Non-pigmented ciliary epithelial cell (primary cell): ENCODE results near the gene CENPT.
A peak's percentile ranks its signal among the peaks of the same experiment; 100 is the strongest.
"Not testable (repeated sequence)": the region's sequence is repeated elsewhere in the genome, so short reads cannot be mapped to it uniquely, and the experiment has no call there.

Experiments
- DNase-seq: peaks from one replicate; pipeline ENCODE4 v3.0.0-alpha.2; 2010; ENCODE audit warnings: low read depth

The CENPT gene

GRCh38 chr16:67846063-67846319, 1.5 kb downstream of the CENPT start:
- DNase-seq: no peak

- DNase-seq: no peak
Measured at GRCh38 chr16:67845291-67846062, 2.0 kb downstream of the CENPT start.

GRCh38 chr16:67844497-67844896, 3.0 kb downstream of the CENPT start:
- no peak for DNase-seq

DNA sequence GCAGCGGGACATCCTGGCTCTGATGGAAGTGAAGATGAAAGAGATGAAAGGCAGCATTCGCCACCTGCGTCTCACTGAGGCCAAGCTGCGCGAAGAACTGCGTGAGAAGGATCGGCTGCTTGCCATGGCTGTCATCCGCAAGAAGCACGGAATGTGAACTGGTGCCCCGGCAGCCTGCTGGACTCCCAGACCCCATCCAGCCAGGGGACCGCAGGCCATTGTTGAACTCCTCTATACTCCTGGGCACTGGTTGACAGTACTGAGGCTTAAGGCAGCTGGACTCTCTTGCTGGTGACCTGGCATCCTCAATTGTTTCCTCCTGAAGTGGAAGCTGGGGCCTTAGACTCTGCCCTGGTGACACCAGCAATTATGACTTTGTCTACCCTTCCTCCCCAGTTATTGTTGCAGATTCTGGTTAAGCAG, 4.1 kb downstream of the CENPT start:
- no peak for DNase-seq

DNA sequence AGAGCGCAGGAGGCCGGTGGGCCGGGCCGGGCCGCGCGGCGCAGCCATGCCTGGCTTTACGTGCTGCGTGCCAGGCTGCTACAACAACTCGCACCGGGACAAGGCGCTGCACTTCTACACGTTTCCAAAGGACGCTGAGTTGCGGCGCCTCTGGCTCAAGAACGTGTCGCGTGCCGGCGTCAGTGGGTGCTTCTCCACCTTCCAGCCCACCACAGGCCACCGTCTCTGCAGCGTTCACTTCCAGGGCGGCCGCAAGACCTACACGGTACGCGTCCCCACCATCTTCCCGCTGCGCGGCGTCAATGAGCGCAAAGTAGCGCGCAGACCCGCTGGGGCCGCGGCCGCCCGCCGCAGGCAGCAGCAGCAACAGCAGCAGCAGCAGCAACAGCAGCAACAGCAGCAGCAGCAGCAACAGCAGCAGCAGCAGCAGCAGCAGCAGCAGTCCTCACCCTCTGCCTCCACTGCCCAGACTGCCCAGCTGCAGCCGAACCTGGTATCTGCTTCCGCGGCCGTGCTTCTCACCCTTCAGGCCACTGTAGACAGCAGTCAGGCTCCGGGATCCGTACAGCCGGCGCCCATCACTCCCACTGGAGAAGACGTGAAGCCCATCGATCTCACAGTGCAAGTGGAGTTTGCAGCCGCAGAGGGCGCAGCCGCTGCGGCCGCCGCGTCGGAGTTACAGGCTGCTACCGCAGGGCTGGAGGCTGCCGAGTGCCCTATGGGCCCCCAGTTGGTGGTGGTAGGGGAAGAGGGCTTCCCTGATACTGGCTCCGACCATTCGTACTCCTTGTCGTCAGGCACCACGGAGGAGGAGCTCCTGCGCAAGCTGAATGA, 4.8 kb downstream of the CENPT start:
- DNase-seq: no peak

- DNase-seq: peak; percentile 79
Measured at GRCh38 chr16:67841816-67842508, 5.5 kb downstream of the CENPT start, which contains the start of gene THAP11. TSS of gene THAP11 (plus strand) at chr16:67842320. CDS start at chr16:67842555, 235 bp downstream.

DNA sequence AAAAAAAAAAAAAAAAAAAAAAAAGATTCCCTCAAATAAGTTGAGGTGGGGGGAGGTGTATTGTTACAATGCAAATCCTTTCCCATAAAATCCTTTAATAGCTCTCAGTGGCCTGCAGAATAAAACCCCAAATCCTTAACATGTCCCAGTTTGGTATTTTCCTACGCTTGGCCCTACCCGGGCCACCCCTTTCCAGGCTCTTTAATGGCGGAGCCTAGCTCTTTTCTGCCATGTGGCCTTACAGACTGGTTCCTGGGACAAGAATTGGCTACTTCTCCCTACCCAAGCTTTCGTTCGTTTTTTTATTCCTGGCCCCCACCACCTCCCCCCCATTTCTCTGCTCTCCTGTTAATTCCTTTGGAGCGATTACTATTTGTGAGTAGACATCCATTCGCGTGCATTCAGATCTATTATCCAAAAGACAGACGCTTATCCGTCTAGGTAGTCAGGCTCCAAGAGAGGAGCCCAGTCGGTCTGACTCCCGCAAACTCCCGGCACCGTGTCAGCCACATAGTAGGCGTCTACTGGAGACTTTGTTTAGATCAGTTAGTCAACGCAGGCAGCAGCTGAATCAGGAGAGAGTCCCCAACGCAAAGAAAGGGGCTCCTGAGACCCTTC, 6.2 kb downstream of the CENPT start:
- DNase-seq: no peak

GRCh38 chr16:67837811-67838210, 9.7 kb downstream of the CENPT start:
- no peak for DNase-seq

DNA sequence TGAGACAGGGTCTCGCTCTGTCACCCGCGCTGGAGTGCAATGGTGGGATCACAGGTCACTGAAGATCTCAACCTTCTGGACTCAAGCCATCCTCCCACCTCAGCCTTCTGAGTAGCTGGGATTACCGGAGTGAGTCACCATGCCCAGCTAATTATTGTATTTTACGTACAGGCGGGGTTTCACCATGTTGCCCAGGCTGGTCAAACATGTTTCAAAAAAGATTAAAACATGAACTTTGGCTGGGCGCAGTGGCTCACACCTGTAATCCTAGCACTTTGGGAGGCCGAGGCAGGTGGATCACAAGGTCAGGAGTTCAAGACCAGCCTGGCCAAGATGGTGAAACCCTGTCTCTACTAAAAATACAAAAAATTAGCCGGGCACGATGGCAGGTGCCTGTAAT, 10.3 kb downstream of the CENPT start:
- not testable (repeated sequence) for DNase-seq

DNA sequence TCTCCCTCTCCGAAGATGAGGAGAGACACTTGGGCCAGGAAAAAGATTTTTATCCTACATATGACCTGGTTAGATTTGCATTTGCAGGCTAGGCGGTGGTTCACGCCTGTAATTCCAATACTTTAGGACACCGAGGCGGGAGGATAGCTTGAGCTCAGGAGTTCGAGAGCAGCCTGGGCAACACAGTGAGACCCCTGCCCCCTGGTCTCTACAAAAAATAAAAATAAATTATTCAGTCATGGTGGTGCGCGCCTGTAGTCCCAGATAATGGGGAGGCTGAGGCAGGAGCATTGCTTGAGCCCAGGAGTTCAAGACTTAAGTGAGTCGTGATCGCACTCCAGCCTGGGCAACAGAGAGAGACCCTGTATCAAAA, 13.3 kb downstream of the CENPT start:
- DNase-seq: no peak

DNA sequence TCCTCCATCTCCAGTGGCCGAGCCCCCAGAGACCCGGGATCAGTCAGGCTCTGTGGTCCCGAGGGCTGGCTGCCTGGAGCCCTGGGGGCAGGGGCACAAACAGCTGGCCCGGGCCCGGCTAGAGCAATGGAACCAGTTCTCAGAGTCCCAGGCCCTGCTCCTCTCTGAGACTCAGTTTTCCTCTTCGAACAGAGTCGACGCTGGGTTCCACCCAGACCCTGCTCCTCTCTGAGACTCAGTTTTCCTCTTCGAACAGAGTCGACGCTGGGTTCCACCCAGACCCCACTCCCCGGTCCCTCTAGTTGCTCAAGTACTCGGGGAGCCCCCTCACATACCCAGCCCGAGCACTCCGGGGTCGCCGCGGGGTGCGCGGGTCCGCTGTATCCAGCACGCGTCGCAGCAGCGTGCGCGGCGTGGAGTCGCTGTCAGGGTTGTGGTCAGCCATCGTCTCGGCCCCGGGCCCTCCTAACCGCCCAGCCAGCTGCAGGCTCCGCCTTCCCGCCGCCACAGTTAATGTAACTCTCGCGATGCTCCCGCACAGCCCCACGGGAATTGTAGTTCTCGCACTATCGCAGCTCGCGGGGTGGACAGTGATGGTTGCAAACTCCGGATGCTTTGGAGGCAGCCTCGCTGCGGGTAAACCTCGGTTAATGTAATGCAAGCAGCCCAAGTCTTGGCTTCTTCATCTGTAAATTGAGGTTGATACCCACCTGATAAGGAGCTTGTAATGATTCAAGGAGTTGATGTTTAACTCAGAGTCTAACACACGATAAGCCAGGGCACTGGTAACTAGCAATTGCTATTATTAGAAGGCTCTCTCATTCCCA, 13.9 kb downstream of the CENPT start:
- peak; percentile 48 for DNase-seq

DNA sequence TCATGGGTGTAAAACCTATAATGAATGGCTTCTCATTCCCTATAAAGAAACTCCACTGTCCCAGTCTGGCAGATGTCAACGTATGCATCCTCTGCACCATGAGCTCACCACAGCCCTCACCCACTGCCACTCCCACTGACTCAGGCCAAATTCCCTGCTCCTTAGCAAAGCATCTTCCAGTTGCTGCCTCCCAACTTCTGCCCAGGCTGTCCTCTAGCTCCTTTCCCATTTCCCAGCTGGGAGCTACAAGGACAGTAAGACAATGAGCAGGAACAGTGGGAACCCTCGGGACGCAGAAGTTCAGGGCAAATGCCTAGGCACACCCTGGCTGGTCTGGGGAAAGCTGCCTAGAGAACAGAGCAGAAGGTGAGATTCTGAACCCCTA, 14.5 kb downstream of the CENPT start:
- no peak for DNase-seq

GRCh38 chr16:67828651-67829050, 18.8 kb downstream of the CENPT start:
- DNase-seq: no peak

- no peak for DNase-seq
Measured at GRCh38 chr16:67825906-67826305, 21.6 kb downstream of the CENPT start.

DNA sequence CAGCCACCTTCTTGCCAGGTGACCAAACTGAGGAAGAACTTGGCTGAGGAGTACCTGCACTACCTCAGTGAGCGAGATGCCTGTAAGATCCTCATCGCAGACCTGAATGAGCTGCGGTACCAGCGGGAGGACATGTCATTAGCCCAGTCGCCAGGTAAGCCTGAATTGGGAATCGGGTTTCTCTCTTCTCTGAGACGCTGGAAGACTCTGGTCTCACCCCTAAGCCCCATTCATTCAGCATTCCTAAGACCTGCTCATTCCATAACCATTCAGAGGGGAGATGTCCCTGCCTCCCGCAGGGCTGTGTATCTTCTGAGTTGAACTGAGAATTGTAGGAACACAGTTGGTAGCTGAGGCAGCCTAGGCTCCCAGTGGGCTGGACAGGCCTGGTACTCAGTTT, 22.4 kb downstream of the CENPT start:
- no peak for DNase-seq

GRCh38 chr16:67822511-67822910, 25.0 kb downstream of the CENPT start:
- DNase-seq: no peak

DNA sequence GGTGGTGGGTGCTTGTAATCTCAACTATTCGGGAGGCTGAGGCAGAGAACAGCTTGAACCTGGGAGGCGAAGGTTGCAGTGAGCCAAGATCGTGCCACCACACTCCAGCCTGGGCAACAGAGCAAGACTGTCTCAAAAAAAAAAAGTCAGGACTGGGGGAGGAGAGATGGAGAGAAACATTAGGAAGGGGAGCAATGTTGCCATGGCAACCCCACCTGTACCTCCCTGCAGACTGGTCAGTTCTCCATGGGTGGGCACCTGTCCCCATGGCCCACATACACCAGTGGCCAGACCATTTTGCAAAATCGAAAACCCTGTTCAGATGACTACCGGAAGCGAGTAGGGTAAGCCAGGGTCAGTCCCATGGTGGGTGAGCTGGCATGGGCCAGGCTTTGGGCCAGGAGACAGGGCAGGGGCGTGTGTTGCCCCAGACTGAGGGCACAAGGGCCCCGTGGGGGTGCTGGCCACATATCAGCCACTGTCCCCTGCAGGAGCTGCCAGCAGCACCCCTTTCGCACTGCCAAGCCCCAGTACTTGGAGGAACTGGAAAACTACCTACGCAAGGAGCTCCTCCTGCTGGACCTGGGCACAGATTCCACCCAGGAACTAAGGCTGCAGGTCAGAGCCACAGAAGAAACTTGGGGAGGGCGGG, 26.8 kb downstream of the CENPT start:
- DNase-seq: no peak

GRCh38 chr16:67814567-67814966, 32.9 kb downstream of the CENPT start:
- DNase-seq: no peak

DNA sequence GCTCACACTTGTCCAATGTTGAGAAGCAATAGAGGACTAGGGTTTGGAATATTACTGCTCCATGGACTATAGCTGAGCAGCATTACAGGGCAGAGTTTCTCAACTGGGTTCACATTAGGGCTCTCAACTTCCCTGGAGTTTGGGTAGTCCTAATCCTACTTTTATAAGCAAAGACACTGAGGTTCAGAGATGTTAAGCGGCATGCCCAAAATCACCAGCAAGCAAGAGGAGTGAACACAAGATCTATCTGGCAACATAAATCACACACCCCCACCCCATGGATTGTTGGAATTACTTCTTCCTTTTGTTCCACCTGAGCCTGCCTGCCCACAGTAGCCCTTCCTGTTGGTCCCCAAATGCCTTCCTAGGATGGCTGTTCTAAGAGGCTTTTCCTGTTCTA, 35.6 kb downstream of the CENPT start:
- no peak for DNase-seq

- DNase-seq: no peak
Measured at GRCh38 chr16:67807148-67807682, 40.3 kb downstream of the CENPT start.
